CD14-positive monocyte (primary cell): ENCODE measurements around the gene GC. TPM values are rescaled to one million over a fixed set of nuclear protein-coding genes. Genes with fewer than 3 reads are reported as not detected.
A peak's percentile ranks its signal among the peaks of the same experiment; 100 is the strongest.

Source experiments
- DNase-seq, 3 donors: peaks; one replicate each; pipeline ENCODE4 v3.0.0-alpha.2; 2011 to 2022
- H2AFZ ChIP-seq: 2 replicates; pipeline ENCODE4 v1.6.0; 2012; ENCODE audit warnings: mild to moderate bottlenecking, low read depth, low read length, inconsistent platforms; ENCODE audit not compliant: insufficient read depth, poor library complexity, severe bottlenecking
- H3K27ac ChIP-seq, 2 donors: 1 replicate in 1 of 2; 2 replicates in 1 of 2; pipeline ENCODE4 v1.5.1; 2012 to 2013; ENCODE audit warnings: low read length in 2 of 2, control low read depth in 1 of 2, inconsistent platforms in 1 of 2, low read depth in 1 of 2, mild to moderate bottlenecking in 1 of 2
- H3K27me3 ChIP-seq, 2 donors: one replicate each; pipeline versions ENCODE4 v1.6.0 to v1.6.1; 2011 to 2013; ENCODE audit warnings: low read length in 2 of 2; ENCODE audit not compliant: control insufficient read depth in 2 of 2, insufficient read depth in 2 of 2
- H3K36me3 ChIP-seq, 2 donors: replicated peaks in 1 of 2; 1 replicate in 1 of 2; 2 replicates in 1 of 2; pipeline versions ENCODE4 v1.5.1 to v1.6.1; 2012 to 2013; ENCODE audit warnings: low read length in 2 of 2, control low read depth in 1 of 2, inconsistent platforms in 1 of 2, mild to moderate bottlenecking in 1 of 2; ENCODE audit not compliant: insufficient read depth in 2 of 2, control insufficient read depth in 1 of 2
- H3K4me1 ChIP-seq, 2 donors: 1 replicate in 1 of 2; 2 replicates in 1 of 2; pipeline versions ENCODE4 v1.5.1 to v1.6.1; 2012 to 2013; ENCODE audit warnings: low read length in 2 of 2, control low read depth in 1 of 2, inconsistent platforms in 1 of 2, mild to moderate bottlenecking in 1 of 2, moderate library complexity in 1 of 2; ENCODE audit not compliant: insufficient read depth in 2 of 2, control insufficient read depth in 1 of 2
- H3K4me2 ChIP-seq: replicated peaks from 2 replicates; pipeline ENCODE3; 2012; ENCODE audit warnings: low read length, moderate library complexity, mild to moderate bottlenecking; ENCODE audit not compliant: poor library complexity, severe bottlenecking; ENCODE audit errors: extremely low read depth
- H3K4me3 ChIP-seq, 3 experiments: fragments of 200-600 bp in 1 of 3; sonication (generic) in 1 of 3; replicated peaks in 1 of 3; 1 replicate in 2 of 3; 2 replicates in 1 of 3; pipeline ENCODE4 v1.5.1; 2011 to 2013; ENCODE audit warnings: low read length in 3 of 3, mild to moderate bottlenecking in 3 of 3, control low read depth in 2 of 3, low read depth in 2 of 3, inconsistent platforms in 1 of 3, moderate library complexity in 1 of 3
- H3K79me2 ChIP-seq: 2 replicates; pipeline ENCODE4 v1.6.0; 2012; ENCODE audit warnings: mild to moderate bottlenecking, control low read depth, inconsistent platforms, low read length, moderate library complexity; ENCODE audit not compliant: insufficient read depth
- H3K9ac ChIP-seq: 2 replicates; pipeline ENCODE4 v1.6.0; 2017; ENCODE audit warnings: low read length, mild to moderate bottlenecking; ENCODE audit not compliant: insufficient read depth, poor library complexity, severe bottlenecking
- H3K9me3 ChIP-seq, 2 donors: replicated peaks in 1 of 2; 1 replicate in 1 of 2; 2 replicates in 1 of 2; pipeline versions ENCODE4 v1.5.1 to v1.6.1; 2012 to 2013; ENCODE audit warnings: low read length in 2 of 2, control low read depth in 1 of 2; ENCODE audit not compliant: control insufficient read depth in 1 of 2, insufficient read depth in 1 of 2
- H4K20me1 ChIP-seq: 2 replicates; pipeline ENCODE4 v1.6.0; 2012; ENCODE audit warnings: mild to moderate bottlenecking, low read length, control low read depth, moderate library complexity; ENCODE audit not compliant: insufficient read depth
- H3K27ac Mint-ChIP-seq, 7 donors: one replicate each; pipeline ENCODE4 v1.8.0; 2020; ENCODE audit warnings: mild to moderate bottlenecking in 7 of 7, mixed read lengths in 7 of 7, moderate library complexity in 6 of 7, inconsistent platforms in 2 of 7
- H3K27me3 Mint-ChIP-seq, 3 donors: one replicate each; pipeline ENCODE4 v1.8.0; 2021 to 2022; ENCODE audit warnings: low read depth in 3 of 3, mild to moderate bottlenecking in 3 of 3, mixed read lengths in 3 of 3, moderate library complexity in 3 of 3, inconsistent platforms in 1 of 3
- H3K36me3 Mint-ChIP-seq, 2 donors: one replicate each; pipeline ENCODE4 v1.8.0; 2020; ENCODE audit warnings: mixed read lengths in 2 of 2, inconsistent platforms in 1 of 2, mild to moderate bottlenecking in 1 of 2
- H3K4me1 Mint-ChIP-seq: one replicate; pipeline ENCODE4 v1.8.0; 2020; ENCODE audit warnings: mild to moderate bottlenecking, mixed read lengths
- H3K4me3 Mint-ChIP-seq, 2 donors: one replicate each; pipeline ENCODE4 v1.8.0; 2020; ENCODE audit warnings: mild to moderate bottlenecking in 2 of 2, mixed read lengths in 2 of 2, moderate library complexity in 1 of 2
- H3K9me3 Mint-ChIP-seq, 7 donors: one replicate each; pipeline ENCODE4 v1.8.0; 2020 to 2022; ENCODE audit warnings: mixed read lengths in 7 of 7, mild to moderate bottlenecking in 6 of 7, moderate library complexity in 6 of 7, inconsistent platforms in 2 of 7
- CTCF ChIP-seq: fragments of 200-600 bp; IDR thresholded peaks from one replicate; pipeline ENCODE4 v1.8.0; 2022; ENCODE audit warnings: antibody characterized with exemption, mild to moderate bottlenecking
- WGBS: methylation state at CpG from one replicate; pipeline ENCODE4 v1.1.5; 2013; ENCODE audit warnings: missing lambda C conversion rate; ENCODE audit not compliant: insufficient coverage; 5-methylcytosine and 5-hydroxymethylcytosine counted together
- intact Hi-C, 2 donors: fragments of 100-400 bp; cut with micrococcal nuclease; formaldehyde crosslinking; loops; one replicate each; pipeline versions ENCODE4 v1.15.0 to v1.15.1; 2023
- polyA plus RNA-seq, 3 donors: library from polyadenylated mRNA; depleted of rRNA in 1 of 3; unstranded in 2 of 3; stranded (reverse) in 1 of 3; fragments of 300-500 nt in 2 of 3; fragments of >200 nt in 1 of 3; fragmentation: Illumina TruSeq in 2 of 3; gene quantifications; 1 replicate in 2 of 3; 2 replicates in 1 of 3; pipeline ENCODE4 v1.2.3, GENCODE V29; 2012 to 2021

GC gene
- polyA plus RNA-seq, 3 donors: not detected

GRCh38 chr4:71711985-71712348 lies 71.9 kb downstream of the GC start:
- Mint-ChIP-seq H3K27ac (peak overlapping the region in 1 of 7 donors; percentile 16), H3K27me3 (peaks cover 3 to 5% (median 4%) of the 10 kb centered on the region in 3 donors), H3K4me3 (no peak overlapping the region), H3K36me3 (no peaks in the 10 kb centered on the region), H3K9me3 (no peaks in the 10 kb centered on the region), H3K4me1 (no peaks in the 10 kb centered on the region)
- no peak for DNase-seq
- no peak overlapping the region for H3K4me2 ChIP-seq
- no peak overlapping the region for H3K27ac ChIP-seq
- TF ChIP-seq CTCF: no peak
- 43% methylated on average over 1 of the region's 3 CpGs for WGBS
- no peaks in the 10 kb centered on the region for H3K79me2 ChIP-seq
- H3K36me3 ChIP-seq: no peaks in the 10 kb centered on the region
- H4K20me1 ChIP-seq: no peaks in the 10 kb centered on the region
- H3K4me3 ChIP-seq: no peak overlapping the region
- no peaks in the 10 kb centered on the region for H3K9me3 ChIP-seq
- H3K9ac ChIP-seq: no peak overlapping the region
- H3K27me3 ChIP-seq: no peaks in the 10 kb centered on the region
- H3K4me1 ChIP-seq: no peaks in the 10 kb centered on the region
- intact Hi-C loops: no loop called here
- no peak overlapping the region for H2AFZ ChIP-seq

- H3K4me1 Mint-ChIP-seq: no peaks in the 10 kb centered on the region
- Histone ChIP-seq H3K4me1 (no peaks in the 10 kb centered on the region), H3K79me2 (no peaks in the 10 kb centered on the region), H4K20me1 (no peaks in the 10 kb centered on the region), H2AFZ (no peak overlapping the region), H3K9me3 (no peaks in the 10 kb centered on the region), H3K4me2 (no peak overlapping the region), H3K4me3 (no peak overlapping the region), H3K27me3 (no peaks in the 10 kb centered on the region), H3K36me3 (no peaks in the 10 kb centered on the region), H3K9ac (no peak overlapping the region), H3K27ac (no peak overlapping the region)
- no CpG with 5 or more reads among the region's 2 CpGs for WGBS
- intact Hi-C loops: no loop called here
- no peaks in the 10 kb centered on the region for H3K9me3 Mint-ChIP-seq
- no peak for DNase-seq
- H3K27me3 Mint-ChIP-seq: peaks cover 3 to 4% (median 3%) of the 10 kb centered on the region in 3 donors
- no peak for TF ChIP-seq CTCF
- H3K27ac Mint-ChIP-seq: no peak overlapping the region
- no peaks in the 10 kb centered on the region for H3K36me3 Mint-ChIP-seq
- no peak overlapping the region for H3K4me3 Mint-ChIP-seq
These were observed 72.6 kb downstream of the GC start for GRCh38 chr4:71711044-71711984.
